BLaER1 (cell line): ENCODE data around the gene ADPRS.

ENCODE experiments used
- H3K27ac ChIP-seq: shearing (Covaris generic); formaldehyde crosslinking; 2 replicates; pipeline ENCODE4 v1.8.1; 2022
- H3K27me3 ChIP-seq: shearing (Covaris generic); formaldehyde crosslinking; 2 replicates; pipeline ENCODE4 v1.8.1; 2022
- H3K36me3 ChIP-seq: shearing (Covaris generic); formaldehyde crosslinking; 2 replicates; pipeline ENCODE4 v1.8.1; 2022
- H3K4me1 ChIP-seq: shearing (Covaris generic); formaldehyde crosslinking; 2 replicates; pipeline ENCODE4 v1.8.1; 2022
- H3K4me2 ChIP-seq: shearing (Covaris generic); formaldehyde crosslinking; 2 replicates; pipeline ENCODE4 v1.8.1; 2022
- H3K4me3 ChIP-seq: shearing (Covaris generic); formaldehyde crosslinking; 2 replicates; pipeline ENCODE4 v1.8.1; 2022
- H3K9ac ChIP-seq: shearing (Covaris generic); formaldehyde crosslinking; 2 replicates; pipeline ENCODE4 v1.8.1; 2022
- H3K9me3 ChIP-seq: shearing (Covaris generic); formaldehyde crosslinking; 2 replicates; pipeline ENCODE4 v1.8.1; 2022
- H4K20me1 ChIP-seq: shearing (Covaris generic); formaldehyde crosslinking; 2 replicates; pipeline ENCODE4 v1.8.1; 2022
- Cebpa-rat ChIP-seq: shearing (Covaris generic); IDR thresholded peaks from 2 replicates; pipeline ENCODE4 v1.8.1; 2022

Gene ADPRS

DNA sequence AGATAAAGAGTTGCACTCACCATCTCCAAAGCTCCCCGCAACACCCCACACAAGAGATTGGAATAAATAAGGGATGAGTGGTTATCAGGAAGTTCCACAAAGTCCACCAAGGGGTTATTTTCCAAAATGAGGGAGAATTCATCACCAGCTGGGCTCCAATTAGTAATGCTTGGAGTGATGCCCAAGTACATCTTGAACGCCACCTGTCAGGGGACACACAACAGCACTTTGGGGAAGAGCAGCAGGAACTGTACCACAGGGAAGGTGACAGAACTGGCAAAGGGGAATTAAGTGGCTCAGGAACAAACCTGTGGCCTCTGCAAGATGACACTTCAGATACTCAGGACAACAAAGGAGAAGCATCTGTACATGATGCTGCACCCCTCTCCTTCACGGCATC lies 49.1 kb downstream of the ADPRS start:
- 0 out of 2 replicates have a peak overlapping the region, but pooled peaks have one; percentile 19 for H3K9ac ChIP-seq
- no peak overlapping the region for H3K27ac ChIP-seq

DNA sequence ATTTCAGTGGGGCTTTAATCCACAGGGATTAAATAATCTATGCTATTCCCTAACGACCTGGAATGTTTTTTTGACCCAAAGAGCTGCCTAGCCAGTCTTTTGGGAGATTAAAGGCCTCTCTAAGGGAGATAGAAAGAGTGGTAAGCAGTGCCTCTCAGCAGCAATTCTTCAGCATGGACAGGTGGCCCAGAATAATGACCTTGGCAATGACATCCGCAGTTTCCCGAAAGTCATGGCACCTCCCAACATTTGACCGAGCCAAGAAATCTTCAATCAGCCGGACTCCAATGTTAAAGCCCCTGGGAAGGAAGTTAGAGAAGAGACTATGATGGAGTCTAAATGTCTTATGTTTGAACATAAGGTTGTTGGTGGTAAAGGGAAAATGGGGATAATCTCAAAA lies 50.8 kb downstream of the ADPRS start:
- H3K4me3 ChIP-seq: no peak overlapping the region
- H3K9me3 ChIP-seq: no peaks in the 10 kb centered on the region
- peaks cover 64% of the 10 kb centered on the region for H4K20me1 ChIP-seq
- no peaks in the 10 kb centered on the region for H3K27me3 ChIP-seq
- no peak overlapping the region for H3K9ac ChIP-seq
- H3K36me3 ChIP-seq: peaks cover 74% of the 10 kb centered on the region
- no peak overlapping the region for H3K4me2 ChIP-seq
- H3K4me1 ChIP-seq: peaks cover 7% of the 10 kb centered on the region; the same call in 1 of the 2 replicates
- TF ChIP-seq Cebpa-rat: no peak
- no peak overlapping the region for H3K27ac ChIP-seq

More for the DNA sequence above, 49.1 kb downstream of the ADPRS start:
- Histone ChIP-seq H3K4me3 (no peak overlapping the region), H3K4me2 (no peak overlapping the region), H3K9me3 (no peaks in the 10 kb centered on the region), H4K20me1 (peaks cover 48% of the 10 kb centered on the region), H3K4me1 (peaks cover 7% of the 10 kb centered on the region; the same call in 1 of the 2 replicates), H3K27me3 (no peaks in the 10 kb centered on the region), H3K36me3 (peaks cover 60% of the 10 kb centered on the region)
- no peak for TF ChIP-seq Cebpa-rat

DNA sequence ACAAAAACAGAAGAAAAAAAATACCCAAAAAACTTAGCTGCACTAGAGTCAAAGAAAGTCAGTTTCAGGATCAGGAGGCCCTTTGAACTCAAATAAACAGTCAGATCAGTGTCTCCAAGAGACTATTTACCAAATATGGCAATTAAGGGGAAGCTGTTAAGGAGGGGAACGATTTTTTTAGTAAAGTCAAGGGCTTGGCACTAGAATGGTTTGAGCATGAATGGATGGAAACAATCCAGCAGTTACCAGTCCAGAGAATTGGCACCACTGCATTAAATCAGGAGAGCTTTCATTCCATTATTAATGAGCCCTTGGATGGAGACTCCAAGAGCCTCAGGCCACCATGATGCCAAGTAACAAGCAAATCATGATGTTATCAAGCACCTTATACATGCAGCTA lies 53.4 kb downstream of the ADPRS start:
- Histone ChIP-seq H3K27ac (no peak overlapping the region), H3K36me3 (peaks cover 79% of the 10 kb centered on the region), H3K4me3 (no peak overlapping the region), H3K4me1 (peaks cover 8% of the 10 kb centered on the region; the same call in 1 of the 2 replicates), H3K9ac (no peak overlapping the region), H3K27me3 (no peaks in the 10 kb centered on the region), H3K9me3 (no peaks in the 10 kb centered on the region), H4K20me1 (peaks cover 81% of the 10 kb centered on the region), H3K4me2 (no peak overlapping the region)
- no peak for TF ChIP-seq Cebpa-rat

DNA sequence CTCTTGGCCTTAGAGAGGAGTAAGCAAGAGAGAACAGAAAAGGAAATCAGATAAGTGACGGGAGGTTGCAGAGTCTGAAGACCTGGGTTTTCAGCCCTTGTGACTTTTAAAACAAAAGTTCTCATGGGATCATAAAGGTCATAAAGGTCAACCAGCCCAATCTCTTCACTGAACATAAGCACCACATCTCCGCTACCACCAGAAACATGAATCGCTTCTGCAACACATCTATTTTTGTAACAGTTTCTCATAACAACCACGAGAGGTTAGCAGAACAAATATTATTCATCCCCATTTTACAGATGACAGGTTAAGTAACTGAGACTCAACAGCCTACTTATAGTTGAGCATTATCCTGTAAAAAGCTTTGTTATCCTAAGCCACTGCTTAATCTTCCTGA lies 54.7 kb downstream of the ADPRS start:
- Histone ChIP-seq H3K4me1 (peaks cover 21% of the 10 kb centered on the region), H3K36me3 (peaks cover 69% of the 10 kb centered on the region), H3K27ac (no peak overlapping the region), H3K27me3 (no peaks in the 10 kb centered on the region), H3K4me2 (no peak overlapping the region), H3K9me3 (no peaks in the 10 kb centered on the region), H3K4me3 (no peak overlapping the region), H3K9ac (no peak overlapping the region), H4K20me1 (peaks cover 75% of the 10 kb centered on the region)
- TF ChIP-seq Cebpa-rat: no peak
